Measurements from ENCODE around the gene CTBP1.

The CTBP1 gene

DNA sequence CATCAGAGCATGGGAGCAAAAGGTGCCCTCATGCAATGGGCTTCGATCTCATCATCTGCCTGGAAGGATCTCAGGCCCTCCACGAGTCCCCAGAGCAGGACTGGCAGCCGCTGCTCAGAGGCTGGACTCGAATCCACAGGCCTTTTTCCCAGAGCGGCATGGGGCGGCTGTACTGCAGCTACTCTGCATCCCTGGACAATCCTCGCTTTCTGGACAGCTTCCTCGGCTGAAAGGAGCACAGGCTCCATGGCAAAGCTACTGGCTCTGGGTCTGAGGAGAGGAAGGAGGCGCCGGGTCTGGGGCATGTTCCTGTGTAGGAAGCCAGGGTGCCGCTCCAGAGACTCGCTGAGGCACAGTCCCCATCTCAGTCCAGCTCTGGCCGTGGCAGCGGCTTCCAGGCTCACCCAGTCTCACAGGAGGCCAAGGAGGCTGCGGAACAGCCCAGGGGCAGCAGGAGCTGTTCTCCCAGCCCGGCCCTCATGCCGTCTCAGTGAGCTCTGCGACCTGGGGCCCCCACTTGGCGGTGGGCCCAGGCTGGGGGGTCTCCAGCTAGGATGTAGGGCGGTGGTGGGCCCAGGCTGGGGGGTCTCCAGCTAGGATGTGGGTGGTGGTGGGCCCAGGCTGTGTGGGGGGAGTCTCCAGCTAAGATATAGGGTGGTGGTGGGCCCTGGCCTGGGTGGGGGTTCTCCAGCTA, 73.8 kb downstream of the CTBP1 start:
- no peaks in the 10 kb centered on the region for H3K4me1 ChIP-seq (ENCODE audit: control insufficient read depth, insufficient read depth, low read length)
- H3K27me3 ChIP-seq (ENCODE audit: control insufficient read depth, insufficient read depth, low read length): peaks cover 33% of the 10 kb centered on the region
- no peaks in the 10 kb centered on the region for H3K9me3 ChIP-seq (ENCODE audit: control insufficient read depth, insufficient read depth, low read length)
- no peak overlapping the region for H3K9ac ChIP-seq (ENCODE audit: low read depth, low read length)
- no peaks in the 10 kb centered on the region for H3K36me3 ChIP-seq (ENCODE audit: control insufficient read depth, insufficient read depth, low read length)
- H3K4me3 ChIP-seq (ENCODE audit: low read depth, low read length): no peak overlapping the region

- peak overlapping the region; percentile 30 for H3K4me3 ChIP-seq (ENCODE audit: low read depth, low read length)
Measured at GRCh38 chr4:1172971-1173757, 75.8 kb downstream of the CTBP1 start.

GRCh38 chr4:1172228-1172851, 76.6 kb downstream of the CTBP1 start, which contains the start of gene SPON2:
Gene SPON2 (minus strand): TSS chr4:1172583.
- Histone ChIP-seq H3K4me1 (ENCODE audit: control insufficient read depth, insufficient read depth, low read length) (no peaks in the 10 kb centered on the region), H3K27me3 (ENCODE audit: control insufficient read depth, insufficient read depth, low read length) (peaks cover 57% of the 10 kb centered on the region), H3K36me3 (ENCODE audit: control insufficient read depth, insufficient read depth, low read length) (peaks cover 2% of the 10 kb centered on the region), H3K9me3 (ENCODE audit: control insufficient read depth, insufficient read depth, low read length) (no peaks in the 10 kb centered on the region), H3K9ac (ENCODE audit: low read depth, low read length) (no peak within 1 kb of the TSS), H3K4me3 (ENCODE audit: low read depth, low read length) (peak within 1 kb of the TSS; percentile 46)

More at GRCh38 chr4:1172971-1173757, 75.8 kb downstream of the CTBP1 start:
- Histone ChIP-seq H3K36me3 (ENCODE audit: control insufficient read depth, insufficient read depth, low read length) (peaks cover 2% of the 10 kb centered on the region), H3K27me3 (ENCODE audit: control insufficient read depth, insufficient read depth, low read length) (peaks cover 51% of the 10 kb centered on the region), H3K9ac (ENCODE audit: low read depth, low read length) (no peak overlapping the region), H3K4me1 (ENCODE audit: control insufficient read depth, insufficient read depth, low read length) (no peaks in the 10 kb centered on the region), H3K9me3 (ENCODE audit: control insufficient read depth, insufficient read depth, low read length) (no peaks in the 10 kb centered on the region)

GRCh38 chr4:1171311-1172227, 77.4 kb downstream of the CTBP1 start:
- Histone ChIP-seq H3K4me3 (ENCODE audit: low read depth, low read length) (peak overlapping the region; percentile 46), H3K9ac (ENCODE audit: low read depth, low read length) (no peak overlapping the region), H3K4me1 (ENCODE audit: control insufficient read depth, insufficient read depth, low read length) (no peaks in the 10 kb centered on the region), H3K27me3 (ENCODE audit: control insufficient read depth, insufficient read depth, low read length) (peaks cover 57% of the 10 kb centered on the region), H3K36me3 (ENCODE audit: control insufficient read depth, insufficient read depth, low read length) (peaks cover 2% of the 10 kb centered on the region), H3K9me3 (ENCODE audit: control insufficient read depth, insufficient read depth, low read length) (no peaks in the 10 kb centered on the region)

GRCh38 chr4:1170976-1171310, 78.0 kb downstream of the CTBP1 start:
- Histone ChIP-seq H3K4me1 (ENCODE audit: control insufficient read depth, insufficient read depth, low read length) (no peaks in the 10 kb centered on the region), H3K9ac (ENCODE audit: low read depth, low read length) (no peak overlapping the region), H3K4me3 (ENCODE audit: low read depth, low read length) (peak overlapping the region; percentile 13), H3K27me3 (ENCODE audit: control insufficient read depth, insufficient read depth, low read length) (peaks cover 57% of the 10 kb centered on the region), H3K36me3 (ENCODE audit: control insufficient read depth, insufficient read depth, low read length) (peaks cover 2% of the 10 kb centered on the region), H3K9me3 (ENCODE audit: control insufficient read depth, insufficient read depth, low read length) (no peaks in the 10 kb centered on the region)

DNA sequence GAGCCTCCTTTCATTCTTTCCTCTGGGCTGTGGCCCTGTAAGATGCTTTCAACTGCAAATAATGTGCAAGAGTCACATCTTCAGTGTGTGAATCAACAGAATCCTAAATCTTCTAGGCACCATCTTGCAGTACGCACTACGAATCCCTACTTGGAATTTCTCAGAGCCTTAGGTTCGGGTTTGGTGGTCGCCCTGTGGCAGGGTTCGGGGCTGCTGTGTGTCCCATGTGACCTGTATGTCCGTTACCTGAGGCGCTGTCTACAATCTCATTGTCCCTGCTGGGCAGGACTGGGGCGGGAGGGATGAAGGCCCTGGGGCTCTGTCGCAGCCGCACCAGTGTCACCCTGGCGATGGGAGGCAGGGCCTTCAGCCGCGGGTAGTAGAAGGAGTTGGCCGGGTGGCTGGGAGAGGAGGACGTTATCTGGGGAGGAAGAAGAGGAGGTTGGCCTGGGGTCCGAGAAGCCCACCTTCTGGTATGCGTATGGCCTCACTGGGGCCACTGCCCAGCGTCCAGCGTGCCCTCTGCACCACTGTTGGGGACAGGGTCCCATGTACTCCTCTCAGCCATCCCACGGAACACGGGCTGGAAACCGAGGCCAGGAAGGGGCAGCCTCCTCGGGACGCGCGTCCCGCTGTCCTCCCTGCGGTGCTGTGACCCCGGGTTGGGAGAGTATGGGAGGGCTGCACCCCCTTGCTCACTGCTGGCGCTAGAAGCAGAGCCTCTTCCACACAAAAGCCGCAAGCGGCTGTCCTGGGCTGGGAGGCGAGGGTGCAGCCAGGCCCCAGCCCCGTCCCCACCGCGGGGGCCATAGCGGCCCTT, 78.6 kb downstream of the CTBP1 start:
- Histone ChIP-seq H3K9ac (ENCODE audit: low read depth, low read length) (no peak overlapping the region), H3K4me1 (ENCODE audit: control insufficient read depth, insufficient read depth, low read length) (no peaks in the 10 kb centered on the region), H3K27me3 (ENCODE audit: control insufficient read depth, insufficient read depth, low read length) (peaks cover 57% of the 10 kb centered on the region), H3K9me3 (ENCODE audit: control insufficient read depth, insufficient read depth, low read length) (no peaks in the 10 kb centered on the region), H3K4me3 (ENCODE audit: low read depth, low read length) (peak overlapping the region; percentile 13), H3K36me3 (ENCODE audit: control insufficient read depth, insufficient read depth, low read length) (peaks cover 2% of the 10 kb centered on the region)

DNA sequence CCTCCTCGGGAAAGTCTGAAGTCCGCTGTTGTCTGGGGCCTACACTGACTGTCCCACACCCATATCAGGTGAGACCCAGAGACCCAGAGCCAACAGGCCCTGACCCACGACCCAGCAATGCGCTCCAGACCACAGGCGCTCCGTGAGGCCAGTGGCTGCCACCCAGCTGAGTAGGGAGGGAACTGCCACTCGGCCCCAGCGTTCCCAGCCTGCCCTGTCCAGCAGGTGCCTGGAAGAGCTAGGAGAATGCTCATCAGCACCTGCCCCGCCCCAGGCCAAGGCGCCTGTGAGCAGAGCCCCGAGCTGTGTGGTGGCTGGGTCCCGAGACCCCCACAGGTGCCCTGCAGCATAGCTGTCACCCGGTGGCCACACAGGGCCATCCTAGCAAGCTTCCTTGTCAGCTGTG, 79.2 kb downstream of the CTBP1 start:
- Histone ChIP-seq H3K27me3 (ENCODE audit: control insufficient read depth, insufficient read depth, low read length) (peaks cover 57% of the 10 kb centered on the region), H3K4me1 (ENCODE audit: control insufficient read depth, insufficient read depth, low read length) (no peaks in the 10 kb centered on the region), H3K9me3 (ENCODE audit: control insufficient read depth, insufficient read depth, low read length) (no peaks in the 10 kb centered on the region), H3K9ac (ENCODE audit: low read depth, low read length) (no peak overlapping the region), H3K4me3 (ENCODE audit: low read depth, low read length) (no peak overlapping the region), H3K36me3 (ENCODE audit: control insufficient read depth, insufficient read depth, low read length) (peaks cover 2% of the 10 kb centered on the region)

DNA sequence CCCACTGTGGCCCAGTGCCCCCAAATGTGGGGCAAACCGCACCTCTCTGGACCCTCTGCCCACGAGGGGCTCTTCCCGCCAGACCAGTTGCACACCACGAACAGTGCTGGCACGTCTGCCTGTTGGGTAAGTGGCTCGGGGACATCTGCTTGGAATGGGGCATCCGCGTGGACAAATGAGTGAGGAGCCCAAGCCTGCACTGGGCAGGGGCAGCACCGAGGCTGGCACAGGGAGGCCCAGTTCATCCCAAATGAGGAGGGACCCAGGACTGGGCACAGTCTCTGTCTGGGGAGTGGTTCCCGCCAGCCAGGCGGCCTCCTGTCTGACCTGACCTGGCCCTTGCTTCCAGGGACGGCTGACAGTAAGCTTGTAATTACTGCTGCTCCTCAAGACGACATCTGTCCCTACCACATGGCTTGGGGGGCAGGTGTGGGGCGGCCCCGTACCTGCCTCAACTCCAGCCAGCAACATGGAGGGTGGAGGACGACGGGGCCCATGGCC, 79.7 kb downstream of the CTBP1 start:
- Histone ChIP-seq H3K9ac (ENCODE audit: low read depth, low read length) (no peak overlapping the region), H3K4me3 (ENCODE audit: low read depth, low read length) (no peak overlapping the region), H3K27me3 (ENCODE audit: control insufficient read depth, insufficient read depth, low read length) (peaks cover 57% of the 10 kb centered on the region), H3K36me3 (ENCODE audit: control insufficient read depth, insufficient read depth, low read length) (peaks cover 2% of the 10 kb centered on the region), H3K4me1 (ENCODE audit: control insufficient read depth, insufficient read depth, low read length) (no peaks in the 10 kb centered on the region), H3K9me3 (ENCODE audit: control insufficient read depth, insufficient read depth, low read length) (no peaks in the 10 kb centered on the region)

DNA sequence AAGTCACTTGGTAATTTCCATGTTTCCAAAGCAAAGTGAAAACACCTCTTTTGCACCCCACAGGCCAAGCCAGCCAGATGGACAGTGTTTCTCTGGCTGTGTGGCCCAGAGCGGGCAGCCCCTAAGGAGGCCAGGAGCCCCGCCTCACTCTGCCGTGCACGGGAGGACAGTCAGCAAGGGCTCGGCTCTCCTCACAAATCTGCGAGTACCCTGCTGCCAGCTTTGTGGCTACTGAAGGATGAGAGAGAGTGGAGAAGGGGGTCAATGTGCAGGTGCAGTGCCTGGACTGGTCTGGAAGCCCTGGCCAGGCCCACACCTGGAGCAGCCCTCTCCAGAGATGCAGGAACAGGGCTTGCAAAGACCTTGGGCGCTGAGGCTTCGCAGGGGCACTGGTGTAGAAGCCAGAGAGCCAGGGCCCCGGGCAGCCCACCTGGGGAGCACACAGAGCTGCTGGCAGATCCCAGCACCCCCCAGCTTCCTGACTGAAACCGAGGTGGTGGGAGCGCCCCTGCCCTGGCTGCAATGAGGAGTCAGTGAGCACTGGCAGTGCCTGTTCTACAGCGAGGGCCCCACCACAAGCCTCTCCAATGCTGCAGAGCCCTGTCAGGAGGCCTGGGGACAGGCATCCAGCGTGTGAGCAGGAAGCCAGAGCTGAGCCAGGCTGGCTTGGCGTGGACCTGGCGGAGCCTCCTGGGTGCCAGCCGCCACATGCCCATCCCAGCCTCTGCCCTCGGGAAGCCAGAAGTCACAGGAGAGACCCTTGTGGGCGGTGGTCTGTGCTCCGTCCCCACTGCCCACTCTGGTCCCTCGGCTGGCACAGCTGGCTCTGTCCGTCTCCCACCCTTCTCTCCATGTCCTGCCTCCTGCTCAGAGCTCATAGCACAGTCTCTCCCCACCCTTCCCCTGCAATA, 80.5 kb downstream of the CTBP1 start:
- no peaks in the 10 kb centered on the region for H3K4me1 ChIP-seq (ENCODE audit: control insufficient read depth, insufficient read depth, low read length)
- no peak overlapping the region for H3K9ac ChIP-seq (ENCODE audit: low read depth, low read length)
- peaks cover 2% of the 10 kb centered on the region for H3K36me3 ChIP-seq (ENCODE audit: control insufficient read depth, insufficient read depth, low read length)
- no peak overlapping the region for H3K4me3 ChIP-seq (ENCODE audit: low read depth, low read length)
- H3K9me3 ChIP-seq (ENCODE audit: control insufficient read depth, insufficient read depth, low read length): no peaks in the 10 kb centered on the region
- peaks cover 53% of the 10 kb centered on the region for H3K27me3 ChIP-seq (ENCODE audit: control insufficient read depth, insufficient read depth, low read length)

Measured in iPS-15b (cell line).